OCI-LY7 (cell line): ENCODE results near the gene RILP.

Experiments
- EZH2phosphoT487 ChIP-seq: fragments of 200-600 bp; sonication (generic); IDR thresholded peaks from 2 replicates; pipeline ENCODE4 v1.6.1; 2018; ENCODE audit warnings: low read depth, borderline replicate concordance, mild to moderate bottlenecking, mixed run types, antibody characterized with exemption, low read length, moderate library complexity, mixed read lengths
- TF ChIP-seq, protein P1 (sequence below): fragments of 200-600 bp; sonication (generic); conservative IDR thresholded peaks from 2 replicates; pipeline ENCODE4 v1.5.1; 2014; ENCODE audit warnings: mild to moderate bottlenecking, antibody characterized with exemption, low read length, moderate library complexity, mixed read lengths

DNA sequence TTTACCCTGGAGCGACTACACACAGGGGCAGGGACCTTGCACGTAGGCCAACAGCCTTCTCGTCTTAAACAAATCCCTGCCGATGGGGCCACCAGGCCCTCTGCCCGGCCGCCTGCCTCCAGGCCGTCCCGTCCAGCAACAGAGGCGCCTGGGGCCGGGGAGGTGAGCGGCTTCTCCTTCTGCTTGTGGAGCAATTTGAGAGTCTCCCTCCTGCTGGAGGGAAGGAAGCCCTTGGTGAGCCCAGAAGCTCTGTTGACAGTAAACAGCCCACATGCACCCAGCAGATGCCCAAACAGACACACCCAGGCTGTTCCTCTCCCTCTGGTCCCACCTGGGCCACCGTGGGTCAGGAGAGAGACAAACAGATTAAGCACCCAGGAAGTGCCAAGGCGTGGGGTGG lies 29.2 kb downstream of the RILP start:
- TF ChIP-seq, protein P1, sequence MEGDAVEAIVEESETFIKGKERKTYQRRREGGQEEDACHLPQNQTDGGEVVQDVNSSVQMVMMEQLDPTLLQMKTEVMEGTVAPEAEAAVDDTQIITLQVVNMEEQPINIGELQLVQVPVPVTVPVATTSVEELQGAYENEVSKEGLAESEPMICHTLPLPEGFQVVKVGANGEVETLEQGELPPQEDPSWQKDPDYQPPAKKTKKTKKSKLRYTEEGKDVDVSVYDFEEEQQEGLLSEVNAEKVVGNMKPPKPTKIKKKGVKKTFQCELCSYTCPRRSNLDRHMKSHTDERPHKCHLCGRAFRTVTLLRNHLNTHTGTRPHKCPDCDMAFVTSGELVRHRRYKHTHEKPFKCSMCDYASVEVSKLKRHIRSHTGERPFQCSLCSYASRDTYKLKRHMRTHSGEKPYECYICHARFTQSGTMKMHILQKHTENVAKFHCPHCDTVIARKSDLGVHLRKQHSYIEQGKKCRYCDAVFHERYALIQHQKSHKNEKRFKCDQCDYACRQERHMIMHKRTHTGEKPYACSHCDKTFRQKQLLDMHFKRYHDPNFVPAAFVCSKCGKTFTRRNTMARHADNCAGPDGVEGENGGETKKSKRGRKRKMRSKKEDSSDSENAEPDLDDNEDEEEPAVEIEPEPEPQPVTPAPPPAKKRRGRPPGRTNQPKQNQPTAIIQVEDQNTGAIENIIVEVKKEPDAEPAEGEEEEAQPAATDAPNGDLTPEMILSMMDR: no peak
- TF ChIP-seq EZH2phosphoT487: no peak
